K562 (cell line): Measurements from ENCODE around the gene KCNAB1.

Experiments
- AFF1 ChIP-seq, 2 experiments: fragments of 450-650 bp; IDR thresholded peaks; 2 replicates each; pipeline ENCODE4 v1.6.1; 2018; ENCODE audit warnings: mild to moderate bottlenecking in 2 of 2, low read depth in 1 of 2; ENCODE audit not compliant: partially characterized antibody in 2 of 2
- CEBPB ChIP-seq: fragments of 450-650 bp; IDR thresholded peaks from 2 replicates; pipeline ENCODE4 v1.6.1; 2016; ENCODE audit warnings: missing genetic modification characterization, missing compliant biosample characterization
- EP300 ChIP-seq: IDR thresholded peaks from 2 replicates; pipeline ENCODE4 v1.6.1; 2012; ENCODE audit warnings: low read length, improper control_type of control experiment
- FUS ChIP-seq: fragments of 200-400 bp; formaldehyde crosslinking; optimal IDR thresholded peaks from 2 replicates; pipeline ENCODE3; 2017; ENCODE audit warnings: low read depth, low read length
- GTF2E2 ChIP-seq: fragments of 200-800 bp; sonication (Bioruptor generic); IDR thresholded peaks from 2 replicates; pipeline ENCODE4 v1.6.1; 2016; ENCODE audit warnings: missing genetic modification characterization, missing compliant biosample characterization
- HDAC6 ChIP-seq: IDR thresholded peaks from 2 replicates; pipeline ENCODE4 v1.6.1; 2012; ENCODE audit warnings: low read depth, mild to moderate bottlenecking, control low read depth, inconsistent platforms, low read length, moderate library complexity
- SAFB2 ChIP-seq: fragments of 200-400 bp; formaldehyde crosslinking; IDR thresholded peaks from 2 replicates; pipeline ENCODE4 v1.6.1; 2018; ENCODE audit warnings: borderline replicate concordance, low read length, low read depth, moderate library complexity; ENCODE audit not compliant: severe bottlenecking
- TOE1 ChIP-seq, 2 experiments: fragments of 450-650 bp in 1 of 2; sonication (generic) in 1 of 2; formaldehyde crosslinking in 1 of 2; IDR thresholded peaks; 2 replicates each; pipeline versions ENCODE4 v1.7.1 to v1.8.0; 2016 to 2022; ENCODE audit warnings: borderline replicate concordance in 2 of 2, mild to moderate bottlenecking in 2 of 2, antibody characterized with exemption in 1 of 2, inconsistent platforms in 1 of 2, low read depth in 1 of 2, missing genetic modification reagents in 1 of 2, moderate library complexity in 1 of 2
- ZNF354B ChIP-seq: fragments of 250-450 bp; sonication (Bioruptor Pico); IDR thresholded peaks from 2 replicates; pipeline ENCODE4 v1.4.0; 2020
- ZNF780A ChIP-seq: fragments of 250-450 bp; sonication (Bioruptor Pico); IDR thresholded peaks from 2 replicates; pipeline ENCODE4 v1.5.0; 2021; ENCODE audit warnings: mild to moderate bottlenecking
- TF ChIP-seq, protein P1 (sequence below), 3 experiments: IDR thresholded peaks in 2 of 3; conservative IDR thresholded peaks in 1 of 3; 2 replicates each; pipeline ENCODE4 v1.5.1; 2011 to 2012; ENCODE audit warnings: low read length in 3 of 3, mild to moderate bottlenecking in 3 of 3, control low read depth in 2 of 3, improper control_type of control experiment in 1 of 3, inconsistent platforms in 1 of 3, low read depth in 1 of 3, mixed read lengths in 1 of 3, moderate library complexity in 1 of 3; ENCODE audit not compliant: insufficient read depth in 2 of 3
- TF ChIP-seq, protein P2 (sequence below): conservative IDR thresholded peaks from 2 replicates; pipeline ENCODE4 v1.6.1; 2011; ENCODE audit warnings: low read depth, mild to moderate bottlenecking, low read length; ENCODE audit not compliant: control insufficient read depth

GRCh38 chr3:156109989-156110388 lies 10.4 kb upstream of the KCNAB1 start:
- TF ChIP-seq ZNF780A (CRISPR knock-in tag) (no peak), AFF1 (IDR thresholded peaks at IDR 0.05; ENCODE audit: low read depth in 1 of 2, partially characterized antibody in 2 of 2) (no peak), ZNF354B (no peak), CEBPB (tag) (no peak), HDAC6 (no peak), EP300 (no peak), GTF2E2 (tag) (no peak), SAFB2 (no peak), TOE1 (IDR thresholded peaks at IDR 0.05; ENCODE audit: borderline replicate concordance) (no peak), TOE1 (CRISPR knock-in tag; IDR thresholded peaks at IDR 0.05; ENCODE audit: borderline replicate concordance, low read depth) (no peak), FUS (no peak)
- TF ChIP-seq, protein P1, sequence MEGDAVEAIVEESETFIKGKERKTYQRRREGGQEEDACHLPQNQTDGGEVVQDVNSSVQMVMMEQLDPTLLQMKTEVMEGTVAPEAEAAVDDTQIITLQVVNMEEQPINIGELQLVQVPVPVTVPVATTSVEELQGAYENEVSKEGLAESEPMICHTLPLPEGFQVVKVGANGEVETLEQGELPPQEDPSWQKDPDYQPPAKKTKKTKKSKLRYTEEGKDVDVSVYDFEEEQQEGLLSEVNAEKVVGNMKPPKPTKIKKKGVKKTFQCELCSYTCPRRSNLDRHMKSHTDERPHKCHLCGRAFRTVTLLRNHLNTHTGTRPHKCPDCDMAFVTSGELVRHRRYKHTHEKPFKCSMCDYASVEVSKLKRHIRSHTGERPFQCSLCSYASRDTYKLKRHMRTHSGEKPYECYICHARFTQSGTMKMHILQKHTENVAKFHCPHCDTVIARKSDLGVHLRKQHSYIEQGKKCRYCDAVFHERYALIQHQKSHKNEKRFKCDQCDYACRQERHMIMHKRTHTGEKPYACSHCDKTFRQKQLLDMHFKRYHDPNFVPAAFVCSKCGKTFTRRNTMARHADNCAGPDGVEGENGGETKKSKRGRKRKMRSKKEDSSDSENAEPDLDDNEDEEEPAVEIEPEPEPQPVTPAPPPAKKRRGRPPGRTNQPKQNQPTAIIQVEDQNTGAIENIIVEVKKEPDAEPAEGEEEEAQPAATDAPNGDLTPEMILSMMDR (IDR thresholded peaks at IDR 0.05 in 2 of 3, conservative IDR thresholded peaks at IDR 0.05 in 1 of 3; ENCODE audit: insufficient read depth in 2 of 3, low read depth in 1 of 3, low read length in 3 of 3): no peak
- TF ChIP-seq, protein P2, sequence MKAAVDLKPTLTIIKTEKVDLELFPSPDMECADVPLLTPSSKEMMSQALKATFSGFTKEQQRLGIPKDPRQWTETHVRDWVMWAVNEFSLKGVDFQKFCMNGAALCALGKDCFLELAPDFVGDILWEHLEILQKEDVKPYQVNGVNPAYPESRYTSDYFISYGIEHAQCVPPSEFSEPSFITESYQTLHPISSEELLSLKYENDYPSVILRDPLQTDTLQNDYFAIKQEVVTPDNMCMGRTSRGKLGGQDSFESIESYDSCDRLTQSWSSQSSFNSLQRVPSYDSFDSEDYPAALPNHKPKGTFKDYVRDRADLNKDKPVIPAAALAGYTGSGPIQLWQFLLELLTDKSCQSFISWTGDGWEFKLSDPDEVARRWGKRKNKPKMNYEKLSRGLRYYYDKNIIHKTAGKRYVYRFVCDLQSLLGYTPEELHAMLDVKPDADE: no peak
